ENCODE results near the gene AZU1.

The AZU1 gene

DNA sequence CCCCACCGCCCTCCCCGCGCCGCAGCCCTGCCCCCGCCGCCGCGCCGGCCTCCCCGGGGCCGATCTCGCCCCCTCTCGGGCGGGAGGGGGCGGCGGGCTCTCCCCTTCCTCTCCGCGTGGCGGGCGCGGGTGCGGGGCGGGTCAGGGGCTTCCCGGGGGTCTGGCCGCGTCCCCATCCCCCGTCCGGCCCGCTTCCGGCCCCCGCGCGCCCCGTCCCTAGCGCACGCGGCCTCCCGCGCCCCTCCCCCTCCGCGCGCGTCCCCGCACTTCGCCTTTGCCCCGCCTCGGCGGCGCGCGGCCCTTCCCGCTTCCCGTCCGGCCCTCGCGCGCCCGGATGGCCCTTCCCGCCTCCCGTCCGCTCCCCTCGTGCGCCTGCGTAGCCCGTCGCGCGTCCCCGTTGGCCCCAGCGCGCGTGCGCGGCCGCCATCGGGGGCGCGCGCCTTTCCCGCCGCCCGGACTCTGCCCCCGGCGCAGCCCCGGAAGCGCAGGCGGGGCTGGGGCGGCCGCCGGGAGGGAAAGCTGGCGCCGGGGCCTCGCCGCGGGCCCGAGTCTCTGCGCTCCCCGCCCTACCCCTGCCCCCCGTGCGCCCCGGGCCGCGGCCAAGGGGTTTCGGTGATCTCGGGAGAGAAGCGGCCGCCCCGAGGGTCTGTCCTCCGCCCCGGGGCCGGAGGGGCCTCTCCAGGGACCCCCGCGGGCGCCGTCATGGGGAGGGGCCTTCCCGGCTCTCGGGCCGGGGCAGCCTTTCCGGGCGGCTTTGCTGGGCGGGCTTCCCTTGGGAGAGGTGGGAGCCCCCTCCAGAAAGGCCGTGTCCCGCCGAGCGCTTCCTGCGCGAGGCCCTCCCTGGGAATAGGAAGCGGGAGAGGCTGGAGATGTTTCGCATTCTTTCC is 29.9 kb upstream of the AZU1 start:
- DNase-seq = peak; percentile 91

DNA sequence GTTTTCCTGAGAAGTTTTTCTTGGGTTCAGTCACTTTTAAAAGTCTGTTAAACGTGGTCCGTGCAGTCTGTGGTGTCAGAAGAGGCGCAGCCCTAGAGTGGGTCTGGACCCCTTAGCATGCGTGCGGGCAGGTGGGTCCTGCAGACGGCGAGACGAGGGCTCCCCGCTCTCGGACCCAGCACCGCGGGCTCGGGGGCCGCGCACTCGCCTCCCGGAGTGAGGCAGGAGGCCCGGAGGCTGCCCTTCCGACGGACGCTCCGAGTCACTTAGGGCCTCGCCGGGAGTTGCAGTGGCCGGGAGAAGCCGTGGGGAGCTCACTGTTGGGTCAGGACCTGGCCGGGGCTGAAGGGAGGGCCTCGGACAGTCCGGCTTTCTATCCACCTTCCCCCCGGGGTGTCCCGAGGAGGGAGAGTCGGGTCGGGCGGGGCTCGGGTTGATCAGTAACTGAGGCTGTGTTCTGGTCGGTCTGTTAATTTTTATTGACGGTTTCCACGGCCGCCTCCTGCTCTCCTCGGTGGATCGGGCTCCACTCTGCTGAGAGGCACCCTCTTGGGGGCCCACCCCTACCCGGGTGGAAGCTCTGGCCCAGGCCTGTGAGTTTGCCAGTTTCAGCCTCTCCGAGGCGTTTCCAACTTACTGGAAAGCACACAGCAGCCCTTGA is 29.1 kb upstream of the AZU1 start:
- no peak for DNase-seq

DNA sequence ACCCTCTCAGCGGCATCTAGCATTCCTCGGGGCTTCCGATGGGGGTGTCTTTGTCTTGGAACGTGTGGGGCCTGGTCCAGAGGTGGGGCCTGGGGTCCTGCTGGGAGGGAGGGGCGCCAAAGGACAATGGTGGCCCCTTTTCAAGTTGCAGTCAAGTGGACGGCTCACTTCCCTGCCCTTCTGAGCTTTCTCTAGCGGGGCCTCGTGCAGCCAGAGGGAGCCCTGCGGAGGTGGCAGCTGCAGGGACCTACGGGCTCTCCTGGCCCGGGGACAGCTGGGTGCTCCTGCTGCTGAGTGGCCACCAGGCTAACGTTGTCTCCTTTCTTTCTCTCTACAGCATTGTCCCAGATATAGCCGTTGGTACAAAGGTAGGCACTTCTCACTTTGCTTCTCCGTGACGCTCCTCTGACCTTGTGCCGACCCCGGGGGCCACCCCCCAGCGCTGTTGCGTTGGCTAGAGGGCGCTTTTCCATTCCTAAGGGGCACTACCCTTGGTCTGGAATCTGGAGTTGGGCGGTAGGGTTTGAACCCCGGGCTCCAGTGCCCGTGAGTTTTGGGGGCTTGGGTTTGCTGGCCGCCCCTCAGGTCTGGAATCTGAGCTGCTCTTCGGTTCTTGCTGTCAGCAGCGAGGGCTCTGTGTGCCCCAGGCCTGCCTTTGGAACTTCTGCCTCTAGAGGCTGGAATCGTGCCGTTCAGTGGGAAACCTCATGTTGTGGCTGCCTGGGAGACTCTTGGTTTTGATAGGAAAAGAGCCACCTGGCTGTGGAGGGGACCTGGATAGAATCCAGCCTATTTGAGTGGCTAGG is 28.4 kb upstream of the AZU1 start:
- peak; percentile 47 for DNase-seq

DNA sequence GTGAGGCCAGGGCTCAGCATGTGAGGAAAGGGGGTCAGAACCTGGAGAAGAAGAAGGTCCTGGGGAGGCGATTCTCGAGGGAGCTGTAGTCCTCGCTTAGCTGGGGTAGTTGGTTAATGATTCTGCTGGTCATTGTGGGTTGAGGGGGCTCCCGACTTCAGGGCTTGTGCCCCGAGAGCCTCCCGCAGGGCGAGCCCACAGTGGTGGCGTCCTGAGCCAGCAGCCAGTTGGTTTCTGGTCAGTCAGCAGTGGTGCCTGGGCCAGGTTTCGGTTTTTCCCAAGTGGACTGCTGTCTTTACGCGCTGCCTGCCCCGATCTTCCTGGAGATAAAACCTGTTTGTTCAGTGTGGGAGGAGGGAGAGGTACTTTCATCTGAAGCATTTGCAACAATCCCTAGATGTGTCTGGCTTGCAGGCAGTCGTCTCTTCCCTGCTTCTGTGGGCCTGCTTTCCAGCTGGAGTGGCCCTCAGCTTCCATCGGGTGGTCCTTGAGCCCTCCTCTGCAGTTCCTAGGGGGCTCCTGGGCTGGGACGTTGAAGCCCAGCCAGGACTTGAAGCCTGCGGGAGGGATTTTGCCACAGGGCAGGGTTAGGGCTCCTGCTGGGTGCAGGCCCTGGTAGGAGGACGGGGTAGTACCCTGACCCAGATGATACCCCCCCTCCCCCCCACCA is 27.1 kb upstream of the AZU1 start:
- no peak for DNase-seq

DNA sequence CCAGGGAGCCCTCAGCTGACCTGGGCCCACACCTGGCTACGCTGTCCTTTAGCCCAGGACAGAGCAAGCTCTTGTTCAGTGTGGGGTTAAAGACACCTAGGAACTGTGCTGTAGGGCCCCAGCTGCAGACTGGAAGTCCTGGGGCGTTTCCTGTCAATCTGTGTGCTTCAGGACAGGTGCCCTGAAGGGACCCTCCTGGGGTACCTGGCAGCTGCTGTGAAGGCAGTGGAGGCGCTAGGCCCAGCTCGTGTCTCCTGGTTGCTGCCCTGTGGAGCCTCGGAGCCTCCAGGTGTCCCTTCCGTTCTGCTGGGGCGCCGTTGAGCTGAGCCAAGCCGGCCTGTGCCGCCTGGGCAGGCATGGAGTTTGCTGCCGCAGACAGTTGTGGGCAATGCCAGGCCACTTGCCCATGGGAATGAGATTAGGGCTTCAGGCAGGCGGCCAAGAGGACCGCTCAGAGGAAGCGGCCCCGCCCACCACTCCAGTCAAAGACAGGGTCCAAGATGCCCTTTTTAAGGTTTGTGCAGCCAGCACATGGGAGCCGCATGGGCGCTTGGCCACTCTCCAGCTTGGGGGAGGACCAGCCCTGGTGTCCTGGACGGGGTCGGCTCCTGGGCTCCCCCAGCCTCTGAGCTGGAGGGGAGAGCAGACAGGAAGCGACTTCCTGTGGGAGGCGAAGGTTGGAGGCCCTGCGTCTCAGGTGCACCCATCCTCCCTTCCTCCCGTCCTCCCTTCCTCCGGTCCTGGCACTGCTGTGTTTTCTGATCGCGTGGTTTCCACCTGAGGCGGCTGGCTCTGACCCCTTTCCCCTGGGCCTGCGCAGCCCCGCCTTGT is 26.4 kb upstream of the AZU1 start:
- peak; percentile 73 for DNase-seq

DNA sequence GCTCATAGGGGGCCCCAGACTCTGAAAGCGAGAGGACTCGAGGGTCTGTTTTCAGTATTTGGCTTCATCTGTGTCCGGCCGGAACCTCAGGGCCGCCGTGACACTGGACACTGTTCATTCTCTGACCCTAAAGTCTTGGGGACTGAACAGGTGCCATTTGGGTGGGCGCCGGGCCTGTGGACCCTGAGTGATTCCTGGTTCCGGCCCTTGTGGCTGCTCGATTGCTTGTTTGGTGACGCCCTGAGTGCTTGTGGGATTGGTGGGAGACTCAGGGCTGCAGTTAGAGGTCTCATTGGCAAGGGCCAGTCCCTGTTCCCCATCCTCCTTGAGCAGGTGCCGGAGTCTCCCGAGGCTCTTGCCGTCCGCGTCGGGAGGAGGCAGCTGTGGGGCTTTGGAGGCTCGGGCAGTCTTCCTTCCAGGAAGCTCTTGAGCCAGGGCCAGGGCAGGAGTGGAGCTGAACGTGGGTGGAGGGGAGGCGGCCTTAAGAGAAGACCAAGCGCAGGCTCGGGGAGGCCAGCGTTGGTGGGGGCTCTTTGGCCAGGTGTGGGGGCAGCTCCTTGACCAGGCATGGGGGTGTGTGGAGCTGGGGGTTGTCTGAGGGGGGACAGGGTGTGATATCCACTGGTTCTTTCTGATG is 25.7 kb upstream of the AZU1 start:
- no peak for DNase-seq

DNA sequence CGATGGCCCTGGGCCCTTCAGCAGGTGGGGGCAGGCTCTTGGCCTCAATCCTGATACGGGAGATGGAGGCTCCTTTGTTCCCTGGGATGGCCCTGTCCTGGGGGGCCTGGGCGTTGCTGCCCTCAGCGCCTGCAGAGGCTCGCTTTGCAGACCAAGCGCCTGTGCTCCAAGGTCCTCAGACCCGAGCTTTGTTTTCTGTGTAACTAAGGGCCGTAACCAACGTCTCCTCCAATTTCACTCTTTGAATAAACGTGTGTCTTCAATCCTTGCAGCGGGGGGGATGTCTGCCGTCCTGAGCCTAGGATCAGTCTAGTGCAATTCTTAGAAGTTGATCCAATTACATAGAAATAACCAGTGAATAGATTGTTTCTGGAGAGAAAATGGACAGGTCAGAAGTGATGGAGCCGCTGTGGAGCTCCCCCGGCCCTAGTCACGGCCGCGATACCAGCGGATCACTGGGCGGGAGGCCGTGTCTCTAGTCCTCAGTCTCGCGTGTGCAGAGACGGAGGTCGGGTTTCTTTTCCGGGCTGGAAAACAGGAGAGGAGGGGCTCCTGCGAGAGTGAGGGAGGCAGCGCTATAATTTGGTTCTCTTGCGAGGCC is 25.0 kb upstream of the AZU1 start:
- no peak for DNase-seq

DNA sequence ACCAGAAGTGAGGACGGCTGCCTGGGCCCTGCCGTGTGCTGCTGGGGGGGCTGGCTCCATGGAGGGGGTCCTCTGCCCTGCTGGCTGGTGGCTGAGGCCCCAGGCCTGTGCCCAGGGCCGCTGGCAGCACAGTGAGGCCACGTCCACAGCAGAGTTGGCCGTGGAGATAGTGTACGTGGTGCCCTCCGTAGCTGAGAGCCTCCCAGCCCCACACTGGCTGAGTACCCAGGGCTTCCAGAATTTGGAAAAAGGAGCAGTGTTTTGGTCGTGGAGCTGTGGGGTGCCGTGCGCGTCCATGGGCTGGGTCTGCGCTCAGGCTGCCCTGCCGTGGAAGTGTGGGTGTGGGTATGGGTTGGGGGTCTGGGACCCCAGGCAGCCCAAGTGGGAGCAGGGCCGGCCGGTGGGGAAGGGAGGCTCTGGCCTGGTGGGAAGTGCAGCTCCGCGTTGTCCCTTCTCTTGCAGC is 24.5 kb upstream of the AZU1 start:
- no peak for DNase-seq

DNA sequence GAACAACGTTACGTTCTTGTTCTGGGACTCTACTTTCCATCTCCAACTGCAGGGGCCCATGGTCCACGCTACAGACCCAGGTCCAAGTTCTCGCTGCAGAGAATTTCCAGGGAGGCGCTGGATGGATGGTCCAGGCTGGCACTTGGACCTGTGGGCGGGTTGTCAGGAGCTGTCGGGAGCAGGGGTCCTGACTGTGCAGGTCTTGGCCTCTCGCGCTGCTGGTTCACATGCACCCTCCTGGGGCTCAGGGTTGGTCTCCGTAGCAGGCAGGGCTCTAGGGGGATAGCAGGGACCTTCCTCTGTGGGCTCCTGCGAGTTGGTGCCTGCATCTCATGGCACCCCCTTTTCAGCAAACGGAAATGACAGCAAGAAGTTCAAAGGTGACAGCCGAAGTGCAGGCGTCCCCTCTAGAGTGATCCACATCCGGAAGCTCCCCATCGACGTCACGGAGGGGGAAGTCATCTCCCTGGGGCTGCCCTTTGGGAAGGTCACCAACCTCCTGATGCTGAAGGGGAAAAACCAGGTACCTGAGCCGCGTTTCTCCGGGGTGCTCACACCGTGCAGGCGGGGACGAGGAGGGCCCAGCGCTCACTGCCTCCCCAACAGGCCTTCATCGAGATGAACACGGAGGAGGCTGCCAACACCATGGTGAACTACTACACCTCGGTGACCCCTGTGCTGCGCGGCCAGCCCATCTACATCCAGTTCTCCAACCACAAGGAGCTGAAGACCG is 23.8 kb upstream of the AZU1 start:
- DNase-seq = no peak

DNA sequence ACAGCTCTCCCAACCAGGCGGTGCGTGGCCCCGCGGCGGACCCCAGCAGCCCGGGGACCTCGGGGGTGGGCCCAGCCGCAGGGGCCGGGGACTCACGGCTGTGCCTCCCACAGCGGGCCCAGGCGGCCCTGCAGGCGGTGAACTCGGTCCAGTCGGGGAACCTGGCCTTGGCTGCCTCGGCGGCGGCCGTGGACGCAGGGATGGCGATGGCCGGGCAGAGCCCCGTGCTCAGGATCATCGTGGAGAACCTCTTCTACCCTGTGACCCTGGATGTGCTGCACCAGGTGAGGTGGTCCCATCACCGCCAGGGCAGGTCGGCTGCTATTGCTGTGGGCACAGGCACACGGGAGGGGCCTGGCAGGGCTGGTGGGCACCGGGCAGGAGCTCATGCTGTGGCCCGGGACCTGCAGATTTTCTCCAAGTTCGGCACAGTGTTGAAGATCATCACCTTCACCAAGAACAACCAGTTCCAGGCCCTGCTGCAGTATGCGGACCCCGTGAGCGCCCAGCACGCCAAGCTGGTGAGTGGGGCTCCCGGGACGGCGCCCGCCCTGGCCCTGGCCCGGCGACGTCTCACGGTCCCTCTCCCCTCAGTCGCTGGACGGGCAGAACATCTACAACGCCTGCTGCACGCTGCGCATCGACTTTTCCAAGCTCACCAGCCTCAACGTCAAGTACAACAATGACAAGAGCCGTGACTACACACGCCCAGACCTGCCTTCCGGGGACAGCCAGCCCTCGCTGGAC is 23.0 kb upstream of the AZU1 start:
- no peak for DNase-seq

DNA sequence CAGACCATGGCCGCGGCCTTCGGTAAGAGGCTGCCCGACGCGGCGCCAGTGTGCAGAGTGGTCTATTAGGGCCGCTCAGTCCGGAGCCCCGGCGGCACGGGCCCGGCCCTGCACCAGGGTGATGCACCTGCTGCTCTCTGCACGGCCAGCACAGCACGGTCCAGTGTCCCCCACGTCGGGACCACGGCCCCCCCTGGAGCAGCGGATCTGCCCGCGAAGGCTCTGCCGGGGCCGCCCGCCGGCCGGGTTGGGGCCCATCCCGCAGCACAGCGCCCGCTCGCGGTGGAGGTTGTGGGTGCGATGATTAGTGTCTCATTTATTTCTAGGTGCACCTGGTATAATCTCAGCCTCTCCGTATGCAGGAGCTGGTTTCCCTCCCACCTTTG is 22.5 kb upstream of the AZU1 start:
- DNase-seq = no peak

DNA sequence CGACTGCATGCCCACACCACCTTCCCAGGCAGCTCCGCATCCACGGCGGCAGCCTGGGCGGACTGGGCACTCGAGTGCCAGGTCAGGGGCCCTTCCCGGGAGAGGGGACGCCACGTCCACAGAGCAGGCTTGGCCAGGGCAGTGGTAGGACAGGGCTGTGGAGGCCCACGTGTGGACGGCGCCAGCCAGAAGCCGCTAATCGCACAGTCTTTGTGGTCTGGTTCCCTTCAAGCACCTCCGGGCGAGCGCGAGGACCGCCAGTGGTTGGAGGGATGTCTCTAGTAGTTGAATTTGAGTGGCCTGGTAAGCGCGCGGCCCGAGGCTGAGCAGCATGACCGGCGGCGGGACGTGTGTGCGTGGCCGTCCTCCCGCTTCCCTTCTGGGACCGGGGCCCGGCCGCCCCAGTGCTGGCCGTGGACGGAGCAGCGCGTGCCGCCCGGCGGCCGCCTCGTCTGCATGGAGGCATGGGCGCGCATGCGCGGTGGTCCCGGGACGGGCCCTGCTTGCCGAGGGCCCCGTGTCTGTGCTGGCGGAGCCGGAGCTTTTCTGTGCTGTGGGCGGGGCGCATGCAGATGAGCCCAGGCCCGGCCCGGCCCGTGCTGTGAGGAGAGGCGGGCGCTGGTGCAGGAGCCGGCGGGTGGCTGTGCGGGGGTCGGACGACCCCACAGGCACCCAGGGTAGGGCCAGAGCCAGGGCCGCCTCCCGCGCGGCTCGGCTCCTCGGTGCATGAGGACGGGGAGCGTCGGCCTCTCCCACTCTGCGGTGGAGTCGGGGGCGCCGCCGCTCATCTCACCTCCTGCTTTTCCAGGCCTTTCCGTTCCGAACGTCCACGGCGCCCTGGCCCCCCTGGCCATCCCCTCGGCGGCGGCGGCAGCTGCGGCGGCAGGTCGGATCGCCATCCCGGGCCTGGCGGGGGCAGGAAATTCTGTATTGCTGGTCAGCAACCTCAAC is 21.8 kb upstream of the AZU1 start:
- DNase-seq = no peak

DNA sequence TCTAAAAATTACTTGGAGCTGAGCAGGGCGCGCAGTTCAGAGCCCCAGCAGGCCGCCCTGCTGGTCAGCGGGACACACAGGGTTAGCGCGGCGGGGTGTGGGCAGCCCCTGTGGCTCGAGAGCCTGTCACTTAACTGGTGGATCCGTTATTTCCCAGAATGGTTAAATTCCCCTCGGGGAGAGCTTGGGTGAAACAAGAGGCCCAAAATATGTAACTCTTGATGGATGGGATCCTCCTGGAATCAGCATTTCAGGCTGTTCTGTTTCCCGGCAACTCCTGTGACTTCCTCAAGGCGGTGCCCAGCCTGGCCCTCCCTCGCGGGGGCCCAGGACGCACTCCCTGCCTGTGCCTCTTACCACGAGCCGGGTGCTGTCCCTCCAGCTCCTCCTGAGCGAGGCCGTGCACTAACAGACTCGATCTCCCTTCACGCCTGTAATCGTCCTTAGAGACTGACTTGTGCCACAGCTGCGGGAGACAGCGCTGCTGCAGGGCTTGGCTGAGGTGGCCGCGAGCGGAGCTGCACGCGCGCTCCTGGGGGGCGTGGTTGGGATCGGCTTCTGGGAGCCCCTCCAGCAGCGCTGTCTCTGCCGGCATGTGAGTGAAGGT is 20.7 kb upstream of the AZU1 start:
- DNase-seq = no peak

DNA sequence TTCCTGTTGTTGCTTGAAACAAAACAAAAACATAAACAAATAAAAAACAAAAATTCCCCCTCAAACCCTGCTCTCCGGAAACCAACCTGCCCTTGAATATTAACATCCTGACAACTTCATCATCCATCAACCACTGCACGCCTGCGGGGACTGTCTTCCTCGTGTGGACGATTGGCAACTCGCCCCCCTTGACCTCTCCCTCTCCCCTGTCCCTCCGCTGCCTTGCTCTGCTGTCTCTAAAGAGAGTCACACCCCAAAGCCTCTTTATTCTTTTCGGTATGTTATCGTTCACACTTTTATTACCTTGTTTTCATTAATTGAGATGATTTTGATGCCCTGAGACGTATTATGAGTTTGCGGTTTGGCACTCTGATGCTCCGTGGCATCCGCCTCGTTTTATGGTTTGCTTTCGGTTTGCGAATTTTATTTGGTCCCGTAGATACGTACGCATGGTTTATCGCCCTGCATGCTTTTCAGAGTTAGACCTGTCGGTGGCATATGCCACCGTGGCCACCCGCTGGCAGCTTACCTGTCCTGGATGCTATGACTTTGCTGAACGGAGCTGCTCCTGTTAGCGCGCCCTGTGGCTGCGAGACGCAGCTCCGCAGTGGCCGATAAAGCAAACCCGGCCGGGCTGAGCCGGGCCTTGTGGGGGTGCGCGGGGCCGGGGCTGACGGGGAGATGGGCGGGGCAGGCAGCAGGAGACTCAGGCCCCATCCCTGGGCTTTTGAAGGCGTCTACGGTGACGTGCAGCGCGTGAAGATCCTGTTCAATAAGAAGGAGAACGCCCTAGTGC is 19.8 kb upstream of the AZU1 start:
- no peak for DNase-seq

DNA sequence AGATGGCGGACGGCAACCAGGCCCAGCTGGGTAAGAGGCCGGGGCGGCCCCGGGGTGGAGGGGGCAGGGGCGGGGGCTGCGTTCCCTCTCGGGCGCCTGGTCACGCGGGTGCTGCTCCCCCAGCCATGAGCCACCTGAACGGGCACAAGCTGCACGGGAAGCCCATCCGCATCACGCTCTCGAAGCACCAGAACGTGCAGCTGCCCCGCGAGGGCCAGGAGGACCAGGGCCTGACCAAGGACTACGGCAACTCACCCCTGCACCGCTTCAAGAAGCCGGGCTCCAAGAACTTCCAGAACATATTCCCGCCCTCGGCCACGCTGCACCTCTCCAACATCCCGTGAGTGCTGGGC is 19.2 kb upstream of the AZU1 start:
- DNase-seq = no peak

DNA sequence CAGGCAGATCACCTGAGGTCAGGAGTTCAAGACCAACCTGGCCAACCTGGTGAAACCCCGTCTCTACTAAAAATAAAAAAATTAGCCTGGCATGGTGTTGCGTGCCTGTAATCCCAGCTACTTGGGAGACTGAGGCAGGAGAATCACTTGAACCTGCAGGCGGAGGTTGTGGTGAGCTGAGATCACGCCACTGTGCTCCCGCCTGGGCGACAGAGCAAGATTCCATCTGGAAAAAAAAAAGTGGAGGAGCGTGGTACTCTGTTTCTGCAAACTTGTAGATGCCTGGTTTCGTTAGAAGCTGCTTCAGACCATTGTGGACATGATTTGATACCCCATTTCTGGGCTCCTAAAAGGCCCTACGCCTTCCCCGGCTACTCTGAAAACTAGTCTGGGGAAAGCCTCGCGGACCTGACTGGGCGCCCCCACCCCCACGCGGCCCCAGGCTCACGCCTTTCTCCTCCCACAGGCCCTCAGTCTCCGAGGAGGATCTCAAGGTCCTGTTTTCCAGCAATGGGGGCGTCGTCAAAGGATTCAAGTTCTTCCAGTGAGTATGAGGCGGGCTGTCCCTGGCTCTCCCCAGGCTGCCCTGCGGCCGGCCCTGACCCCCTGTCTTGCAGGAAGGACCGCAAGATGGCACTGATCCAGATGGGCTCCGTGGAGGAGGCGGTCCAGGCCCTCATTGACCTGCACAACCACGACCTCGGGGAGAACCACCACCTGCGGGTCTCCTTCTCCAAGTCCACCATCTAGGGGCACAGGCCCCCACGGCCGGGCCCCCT is 17.4 kb upstream of the AZU1 start:
- no peak for DNase-seq
